GM21723 (cell line): ENCODE results near the gene TNNI2.
"Not testable (repeated sequence)": the region's sequence is repeated elsewhere in the genome, so short reads cannot be mapped to it uniquely, and the experiment has no call there.

Experiments
- ATAC-seq: cut with Tn5 transposase; IDR thresholded peaks from one replicate; pipeline ENCODE4 v1.9.1; 2021; ENCODE audit warnings: mild to moderate bottlenecking, moderate library complexity; ENCODE audit not compliant: unreplicated experiment

TNNI2 gene

GRCh38 chr11:1838426-1839144 lies at the start of gene TNNI2:
Gene TNNI2 (plus strand): TSS chr11:1838981. CDS start chr11:1839697, 716 bp downstream.
- no peak for ATAC-seq

GRCh38 chr11:1791912-1792311 lies 46.9 kb upstream of the TNNI2 start:
- ATAC-seq: no peak

DNA sequence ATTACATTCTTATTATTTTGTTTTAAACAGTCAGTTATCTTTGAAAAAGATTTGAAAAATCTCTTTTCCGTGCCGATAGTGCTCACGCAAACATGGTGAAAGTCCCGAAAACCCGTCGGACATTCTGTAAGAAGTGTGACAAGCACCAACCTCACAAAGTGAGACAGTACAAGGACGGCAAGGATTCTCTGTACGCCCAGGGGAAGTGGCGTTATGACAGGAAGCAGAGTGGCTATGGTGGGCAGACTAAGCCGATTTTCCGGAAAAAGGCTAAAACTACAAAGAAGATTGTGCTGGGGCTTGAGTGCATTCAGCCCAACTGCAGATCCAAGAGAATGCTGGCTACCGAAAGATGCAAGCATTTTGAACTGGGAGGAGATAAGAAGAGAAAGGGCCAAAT lies 46.3 kb upstream of the TNNI2 start:
- no peak for ATAC-seq

DNA sequence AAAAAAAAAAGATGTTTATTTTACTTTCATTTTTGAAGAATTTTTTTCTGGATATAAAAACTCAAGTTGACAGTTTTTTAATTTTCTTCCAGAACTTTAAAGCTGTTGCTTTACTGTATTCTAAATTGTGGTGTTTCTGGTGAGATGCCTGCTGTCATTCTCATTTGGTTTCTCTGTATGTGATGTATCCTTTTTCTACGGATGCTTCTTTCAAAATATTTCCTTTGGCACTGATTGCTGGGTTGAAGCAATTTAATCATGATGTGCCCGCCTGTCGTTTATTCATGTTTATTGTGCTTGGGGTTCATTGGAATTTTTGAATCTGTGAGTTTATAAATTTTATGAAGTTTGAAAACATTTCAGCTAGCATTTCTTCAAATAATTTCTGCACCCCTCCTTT lies 45.7 kb upstream of the TNNI2 start:
- ATAC-seq: no peak

GRCh38 chr11:1796413-1797011 lies 42.3 kb upstream of the TNNI2 start:
- ATAC-seq: no peak

DNA sequence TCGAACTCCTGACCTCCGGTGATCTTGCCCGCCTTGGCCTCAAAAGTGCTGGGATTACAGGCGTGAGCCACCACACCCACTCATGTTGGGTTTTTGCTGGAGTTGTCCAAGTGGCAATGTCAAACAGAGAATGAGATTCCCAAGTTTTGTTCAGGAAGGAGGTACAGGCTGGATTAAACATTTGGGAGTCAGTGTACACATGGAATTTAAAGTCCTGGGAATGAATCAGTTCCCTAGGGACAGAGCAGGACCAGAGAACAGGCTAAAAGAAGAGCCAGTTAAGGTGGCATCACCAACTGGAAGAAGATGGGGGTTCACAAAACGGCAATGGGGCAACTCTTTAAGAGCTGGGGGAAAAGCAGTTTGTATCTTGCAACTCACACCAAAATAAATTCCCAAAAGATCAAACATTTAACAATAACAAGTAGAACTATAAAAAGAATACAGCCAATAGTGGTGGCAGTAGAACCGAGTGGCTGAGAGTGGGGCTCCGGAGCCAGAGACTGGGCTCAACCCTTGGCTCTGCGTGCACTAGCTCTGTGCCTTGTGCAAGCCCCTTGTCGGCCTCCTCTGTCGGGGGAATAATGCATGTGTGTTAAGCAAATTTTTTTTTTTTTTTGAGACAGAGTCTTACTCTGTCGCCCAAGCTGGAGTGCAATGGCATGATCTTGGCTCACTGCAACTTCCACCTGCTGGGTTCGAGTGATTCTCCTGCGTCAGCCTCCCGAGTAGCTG lies 41.2 kb upstream of the TNNI2 start:
- ATAC-seq: no peak

DNA sequence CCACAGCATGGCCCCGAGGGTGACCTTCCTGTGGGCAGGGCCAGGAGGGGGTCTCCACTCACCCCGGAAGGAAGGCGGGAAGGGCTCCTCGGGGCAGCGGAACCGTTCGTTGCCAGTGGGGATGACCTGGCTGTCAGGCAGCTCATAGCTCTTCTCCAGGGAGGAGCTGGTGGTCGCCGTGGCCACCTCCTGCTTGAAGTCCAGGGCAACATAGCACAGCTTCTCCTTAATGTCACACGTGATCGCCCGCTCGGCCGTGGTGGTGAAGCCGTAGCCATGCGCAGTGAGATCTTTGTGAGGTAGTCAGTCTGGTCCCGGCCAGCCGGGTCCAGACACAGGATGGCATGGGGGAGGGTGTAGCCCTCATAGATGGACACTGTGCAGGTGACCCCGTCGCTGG lies 35.5 kb upstream of the TNNI2 start:
- no peak for ATAC-seq

GRCh38 chr11:1803835-1804519 lies 34.8 kb upstream of the TNNI2 start:
- ATAC-seq: not testable (repeated sequence)

DNA sequence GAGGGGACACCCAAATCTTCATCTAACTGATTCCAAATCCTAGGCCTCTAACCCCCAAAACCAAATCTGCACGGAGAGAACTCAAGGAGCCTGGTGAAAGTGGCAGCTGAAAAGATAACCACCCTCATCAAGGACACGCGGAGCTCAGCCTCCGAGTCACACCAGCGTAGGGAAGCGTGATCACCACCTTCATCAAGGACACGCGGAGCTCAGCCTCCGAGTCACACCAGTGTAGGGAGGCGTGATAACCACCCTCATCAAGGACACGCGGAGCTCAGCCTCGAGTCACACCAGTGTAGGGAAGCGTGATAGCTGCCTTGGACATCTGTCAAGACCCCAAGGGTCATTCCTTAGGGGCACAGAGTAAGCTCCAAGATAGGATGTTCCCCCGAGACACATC lies 33.3 kb upstream of the TNNI2 start:
- ATAC-seq: no peak

GRCh38 chr11:1807264-1807995 lies 31.4 kb upstream of the TNNI2 start:
- ATAC-seq: no peak

- no peak for ATAC-seq
Observed at GRCh38 chr11:1810761-1811160, 28.0 kb upstream of the TNNI2 start.

GRCh38 chr11:1812274-1812673 lies 26.5 kb upstream of the TNNI2 start:
- no peak for ATAC-seq

GRCh38 chr11:1812801-1813200 lies 26.0 kb upstream of the TNNI2 start:
- no peak for ATAC-seq

GRCh38 chr11:1813356-1813755 lies 25.4 kb upstream of the TNNI2 start:
- ATAC-seq: not testable (repeated sequence)

DNA sequence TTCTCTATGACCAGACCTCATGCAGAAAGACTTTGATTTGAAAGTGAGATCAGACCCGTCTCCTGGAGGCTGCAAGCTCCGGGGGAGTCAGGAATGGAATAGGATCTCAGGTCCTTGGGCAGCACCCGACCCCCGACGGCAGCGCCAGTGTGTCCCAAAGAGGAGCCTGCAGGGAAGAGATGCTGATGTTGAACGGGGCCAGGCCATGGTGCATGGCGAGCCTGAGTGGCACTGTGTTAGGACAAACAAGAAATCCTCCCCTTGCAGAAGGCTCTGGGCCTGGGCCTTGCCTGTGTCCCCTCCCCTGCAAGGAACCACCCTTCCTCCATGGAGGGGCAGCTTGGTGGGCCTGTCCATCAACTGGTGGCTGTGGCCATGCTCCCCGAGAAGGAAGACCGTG lies 24.1 kb upstream of the TNNI2 start:
- ATAC-seq: no peak

DNA sequence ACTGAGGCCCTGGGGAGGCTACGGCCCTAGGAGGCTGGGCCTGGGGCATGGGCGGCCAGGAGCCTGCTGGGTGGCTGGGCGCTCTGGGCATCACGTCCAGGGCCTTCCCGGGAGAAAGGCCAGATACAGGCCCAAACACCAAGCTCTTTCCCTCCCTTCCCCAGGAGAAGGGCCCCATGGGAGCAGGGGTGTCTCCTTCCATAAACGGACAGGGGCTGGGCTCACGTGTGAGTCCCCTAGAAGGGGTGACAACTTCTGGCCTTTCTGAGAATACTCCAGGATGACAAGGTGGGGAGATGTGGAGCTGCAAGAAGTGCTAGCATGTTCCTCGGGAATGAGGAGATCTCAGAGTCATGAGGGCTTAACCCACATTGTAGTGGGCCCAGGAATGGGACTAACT lies 23.5 kb upstream of the TNNI2 start:
- no peak for ATAC-seq

- no peak for ATAC-seq
Observed at GRCh38 chr11:1815751-1816150, 23.0 kb upstream of the TNNI2 start.

DNA sequence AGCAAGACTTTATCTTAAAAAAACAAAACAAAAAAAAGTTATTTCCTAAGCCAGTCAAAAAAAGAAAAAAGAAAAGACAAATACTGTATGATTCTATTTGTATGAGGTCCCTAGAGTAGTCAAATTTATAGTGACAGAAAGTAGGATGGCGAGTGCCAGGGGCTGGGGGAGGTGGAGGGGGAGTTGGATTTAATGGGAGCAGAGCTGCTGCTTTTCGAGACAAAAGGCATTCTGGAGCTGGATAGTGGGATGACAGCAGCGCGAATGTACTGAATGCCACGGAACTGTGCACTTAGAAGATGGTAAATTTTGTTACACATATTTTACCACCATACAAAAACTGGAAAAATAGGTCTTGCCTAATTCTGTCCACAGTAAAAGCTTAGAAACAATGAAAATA lies 21.8 kb upstream of the TNNI2 start:
- ATAC-seq: no peak

DNA sequence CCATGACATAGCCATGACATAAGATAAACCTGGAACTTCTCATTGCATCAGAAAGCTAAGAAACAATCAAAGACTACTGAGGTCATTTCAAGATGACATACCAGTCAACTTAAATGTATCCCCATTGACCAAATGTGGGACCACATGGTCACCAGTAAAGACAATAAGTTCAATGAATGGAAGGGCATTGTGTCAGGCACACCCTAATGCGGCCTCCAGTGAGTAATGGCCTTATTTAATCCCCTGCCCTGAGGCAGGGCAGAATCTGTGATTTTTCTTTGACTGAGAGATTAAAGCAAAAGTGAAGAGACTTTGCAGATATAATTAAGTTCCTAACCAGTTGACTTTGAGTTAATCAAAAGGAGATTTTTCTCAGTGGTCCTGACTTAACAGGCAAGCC lies 21.3 kb upstream of the TNNI2 start:
- ATAC-seq: no peak

DNA sequence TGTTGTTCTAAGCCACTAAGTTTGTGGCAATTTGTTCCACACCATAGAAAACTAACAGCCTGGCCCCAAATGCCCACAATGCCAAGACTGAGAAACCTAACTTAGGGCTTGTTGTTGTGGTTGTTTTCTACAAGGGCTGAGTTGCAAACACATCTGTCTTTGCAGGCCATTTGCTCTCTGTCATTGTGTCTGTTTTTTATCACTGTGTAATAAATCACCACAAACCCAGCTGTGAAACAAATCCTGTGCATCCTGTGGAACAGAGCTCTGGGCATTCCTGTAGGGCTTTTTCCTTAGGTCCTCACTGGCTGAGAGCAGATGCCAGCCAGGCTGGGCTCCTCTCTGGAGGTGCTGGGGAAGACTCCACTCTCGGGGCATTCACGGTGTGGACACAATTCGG lies 19.7 kb upstream of the TNNI2 start:
- no peak for ATAC-seq
